Stimulated activated CD8-positive, alpha-beta memory T cell treated with anti-CD3 and anti-CD28 coated beads, Interleukin-12 subunit alpha, Interleukin-12 subunit beta, amount 100 ng/mL, for 24 hours (primary cell): ENCODE measurements around the gene ZNF181.

Source experiments
- DNase-seq: peaks from one replicate; pipeline ENCODE4 v3.0.0-alpha.2; 2020; ENCODE audit errors: extremely low read depth

ZNF181 gene

GRCh38 chr19:34757441-34757840 lies 23.4 kb downstream of the ZNF181 start:
- DNase-seq: no peak

- no peak for DNase-seq
Measured at GRCh38 chr19:34759218-34759917, 25.3 kb downstream of the ZNF181 start.

- no peak for DNase-seq
Measured at GRCh38 chr19:34766386-34766785, 32.3 kb downstream of the ZNF181 start.

- DNase-seq: no peak
Measured at GRCh38 chr19:34767951-34768350, 33.9 kb downstream of the ZNF181 start.

GRCh38 chr19:34772697-34773554 lies 38.9 kb downstream of the ZNF181 start, which contains the start of gene ZNF599:
Gene ZNF599 (minus strand): TSS chr19:34773215. CDS start chr19:34772841, 374 bp downstream.
- peak; percentile 77 for DNase-seq

- DNase-seq: no peak
Measured at GRCh38 chr19:34773555-34773864, 39.5 kb downstream of the ZNF181 start.

GRCh38 chr19:34774857-34775256 lies 40.8 kb downstream of the ZNF181 start:
- no peak for DNase-seq

- no peak for DNase-seq
Measured at GRCh38 chr19:34778342-34778741, 44.3 kb downstream of the ZNF181 start.

GRCh38 chr19:34779652-34780051 lies 45.6 kb downstream of the ZNF181 start:
- DNase-seq: no peak

- no peak for DNase-seq
Measured at GRCh38 chr19:34786236-34786635, 52.2 kb downstream of the ZNF181 start.

- DNase-seq: no peak
Measured at GRCh38 chr19:34787059-34787824, 53.2 kb downstream of the ZNF181 start.

GRCh38 chr19:34788074-34788473 lies 54.0 kb downstream of the ZNF181 start:
- no peak for DNase-seq

- DNase-seq: no peak
Measured at GRCh38 chr19:34793565-34793964, 59.5 kb downstream of the ZNF181 start.

GRCh38 chr19:34794066-34794960 lies 60.3 kb downstream of the ZNF181 start:
- DNase-seq: no peak
